Uterus (tissue), 2 donors: ENCODE results near the gene ADD1.

Experiments
- CTCF ChIP-seq, 4 experiments: fragments of 200-600 bp in 2 of 4; fragments of 450-650 bp in 2 of 4; sonication (generic) in 2 of 4; IDR thresholded peaks; one replicate each; pipeline ENCODE4 v1.5.1; 2016 to 2019; ENCODE audit warnings: antibody characterized with exemption in 4 of 4, mild to moderate bottlenecking in 2 of 4, moderate library complexity in 1 of 4
- POLR2A ChIP-seq, 2 donors: fragments of 450-650 bp; IDR thresholded peaks; one replicate each; pipeline ENCODE4 v1.6.1; 2016; ENCODE audit warnings: antibody characterized with exemption in 2 of 2, mild to moderate bottlenecking in 1 of 2, moderate library complexity in 1 of 2

DNA sequence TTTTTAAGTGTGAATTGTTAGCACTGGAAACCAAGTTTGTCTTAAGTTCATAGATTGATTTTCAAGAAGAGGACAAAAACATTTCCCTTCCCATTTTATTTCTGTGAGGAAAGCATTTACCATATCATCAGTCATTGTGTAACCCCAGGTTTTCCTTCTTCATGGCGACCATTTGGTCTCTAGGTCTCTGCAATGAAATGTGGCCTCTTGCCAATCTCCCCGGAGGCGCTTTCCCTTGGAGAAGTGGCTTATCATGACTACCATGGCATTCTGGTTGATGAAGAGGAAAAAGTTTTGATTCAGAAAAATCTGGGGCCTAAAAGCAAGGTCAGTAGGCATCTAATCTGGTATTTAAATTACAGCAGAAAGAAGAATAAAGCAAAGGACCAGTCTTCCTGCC, 54.4 kb downstream of the ADD1 start:
- TF ChIP-seq CTCF (IDR thresholded peaks at IDR 0.05), result no peak
- no peak for TF ChIP-seq POLR2A (IDR thresholded peaks at IDR 0.05)
